Panc1 (cell line): ENCODE results near the gene RSPO4. TPM values are rescaled to one million over a fixed set of nuclear protein-coding genes. Genes with fewer than 3 reads are reported as not detected.

Experiments
- ATAC-seq: fragments of 200-7000 bp; cut with Tn5 transposase; 2 replicates; pipeline ENCODE4 v1.9.1; 2020; ENCODE audit warnings: mild to moderate bottlenecking, moderate library complexity
- BruUV-seq: library from RNA; stranded (reverse); fragments of 400-500 nt; replicated peaks from 2 replicates; lab custom pipeline; 2021; lab: Mats Ljungman, UMichigan
- CTCF ChIA-PET: fragments of 300-600 bp; sonication (Branson Sonifier 250); formaldehyde crosslinking; loops from one replicate; lab custom pipeline; 2022; ENCODE audit warnings: antibody characterized with exemption; lab: Charles Lee
- POLR2A ChIA-PET: fragments of 300-600 bp; sonication (Branson Sonifier 250); formaldehyde crosslinking; loops from one replicate; lab custom pipeline; 2022; ENCODE audit warnings: antibody characterized with exemption; lab: Charles Lee
- DNase-seq: peaks from one replicate; pipeline ENCODE4 v3.0.0-alpha.2; 2010; ENCODE audit warnings: low read depth, low spot score
- H3K27ac ChIP-seq: 2 replicates; pipeline ENCODE4 v1.5.1; 2011; ENCODE audit warnings: mild to moderate bottlenecking, low read length, inconsistent platforms
- H3K27me3 ChIP-seq: fragments of 200-500 bp; sonication (Bioruptor generic); 2 replicates; pipeline ENCODE4 v1.6.0; 2014; ENCODE audit warnings: low read length, inconsistent platforms; ENCODE audit not compliant: control insufficient read depth, insufficient read depth
- H3K36me3 ChIP-seq: fragments of 200-500 bp; sonication (Bioruptor generic); 2 replicates; pipeline ENCODE4 v1.5.1; 2014; ENCODE audit warnings: inconsistent platforms, mild to moderate bottlenecking, low read length, moderate library complexity; ENCODE audit not compliant: control insufficient read depth, insufficient read depth
- H3K4me1 ChIP-seq: 2 replicates; pipeline ENCODE4 v1.5.1; 2011; ENCODE audit warnings: inconsistent platforms, mild to moderate bottlenecking, low read length, moderate library complexity; ENCODE audit not compliant: control insufficient read depth, insufficient read depth
- H3K4me3 ChIP-seq, 2 experiments: 2 replicates each; pipeline ENCODE4 v1.5.1; 2011 to 2012; ENCODE audit warnings: low read depth in 2 of 2, low read length in 2 of 2, mild to moderate bottlenecking in 2 of 2, inconsistent platforms in 1 of 2, moderate library complexity in 1 of 2
- H3K9me3 ChIP-seq: fragments of 200-500 bp; sonication (Bioruptor generic); 2 replicates; pipeline ENCODE4 v1.5.1; 2014; ENCODE audit warnings: low read depth, mild to moderate bottlenecking, inconsistent platforms, low read length, moderate library complexity; ENCODE audit not compliant: control insufficient read depth, insufficient read depth
- CTCF ChIP-seq: fragments of 450-650 bp; IDR thresholded peaks from 2 replicates; pipeline ENCODE4 v1.5.1; 2017; ENCODE audit warnings: mild to moderate bottlenecking
- POLR2AphosphoS5 ChIP-seq: IDR thresholded peaks from 2 replicates; pipeline ENCODE4 v1.6.1; 2012; ENCODE audit warnings: mild to moderate bottlenecking, low read depth, low read length, moderate library complexity
- REST ChIP-seq, 2 experiments: IDR thresholded peaks; 2 replicates each; pipeline ENCODE4 v1.6.1; 2011 to 2012; ENCODE audit warnings: low read depth in 2 of 2, control low read depth in 1 of 2, low read length in 1 of 2, mild to moderate bottlenecking in 1 of 2, moderate library complexity in 1 of 2; ENCODE audit not compliant: insufficient read depth in 1 of 2
- SIN3A ChIP-seq: IDR thresholded peaks from 2 replicates; pipeline ENCODE4 v1.6.1; 2012; ENCODE audit warnings: low read depth, mild to moderate bottlenecking, low read length, moderate library complexity, borderline replicate concordance; ENCODE audit not compliant: insufficient read depth
- TCF7L2 ChIP-seq: IDR thresholded peaks from 2 replicates; pipeline ENCODE4 v1.6.1; 2011; ENCODE audit warnings: mild to moderate bottlenecking, low read depth, low read length, inconsistent platforms
- in situ Hi-C: cut with HindIII; loops from 2 replicates; pipeline ENCODE4 v1.10.0; 2016; ENCODE audit warnings: low sequenced_read_pairs, low pct_unique_long_range_greater_than_20kb
- intact Hi-C: fragments of 100-400 bp; cut with micrococcal nuclease; formaldehyde crosslinking; loops from one replicate; pipeline ENCODE4 v1.10.0; 2022; ENCODE audit not compliant: unreplicated experiment
- total RNA-seq: library from RNA; stranded (reverse); gene quantifications from one replicate; pipeline ENCODE4 v1.2.1, GENCODE V29; 2021; ENCODE audit not compliant: unreplicated experiment

Gene RSPO4
- total RNA-seq, 1 experiment from 2014 or later, result 0.54 TPM

- H3K9me3 ChIP-seq, result no peaks in the 10 kb centered on the region
- no peak overlapping the region for H3K27ac ChIP-seq
- no TSS peak for BruUV-seq
- no peaks in the 10 kb centered on the region for H3K27me3 ChIP-seq
- intact Hi-C loops (no loop called here), in situ Hi-C loops (no loop called here)
- H3K36me3 ChIP-seq, result no peaks in the 10 kb centered on the region
- ChIA-PET CTCF (no interaction called here), POLR2A (no interaction called here)
- TF ChIP-seq SIN3A, result no peak
- TF ChIP-seq CTCF, result no peak
- no peak for TF ChIP-seq REST (IDR thresholded peaks at IDR 0.05; ENCODE audit: insufficient read depth in 1 of 2, low read depth in 2 of 2, low read length in 1 of 2)
- TF ChIP-seq POLR2AphosphoS5, result no peak
- no peak for TF ChIP-seq TCF7L2
- no peak for ATAC-seq
- DNase-seq, result no peak
- H3K4me3 ChIP-seq, result no peak overlapping the region
- peaks cover 5% of the 10 kb centered on the region for H3K4me1 ChIP-seq
Observed at GRCh38 chr20:911882-912600, 90.1 kb downstream of the RSPO4 start.

- no peak for ATAC-seq
- H3K27ac ChIP-seq, result no peak overlapping the region
- intact Hi-C loops (no loop called here), in situ Hi-C loops (no loop called here)
- H3K4me1 ChIP-seq, result peaks cover 5% of the 10 kb centered on the region
- H3K9me3 ChIP-seq, result no peaks in the 10 kb centered on the region
- ChIA-PET POLR2A (no interaction called here), CTCF (no interaction called here)
- BruUV-seq, result no TSS peak
- no peak for DNase-seq
- no peaks in the 10 kb centered on the region for H3K36me3 ChIP-seq
- H3K27me3 ChIP-seq, result no peaks in the 10 kb centered on the region
- H3K4me3 ChIP-seq, result no peak overlapping the region
- TF ChIP-seq REST (IDR thresholded peaks at IDR 0.05; ENCODE audit: insufficient read depth in 1 of 2, low read depth in 2 of 2, low read length in 1 of 2), result no peak
- no peak for TF ChIP-seq TCF7L2
- no peak for TF ChIP-seq POLR2AphosphoS5
- no peak for TF ChIP-seq SIN3A
- TF ChIP-seq CTCF, result no peak
Observed at GRCh38 chr20:910870-911770, 91.0 kb downstream of the RSPO4 start.
